Activated B cell treated with CpG ODN at 0.5 μM for 24 hours (primary cell): ENCODE results near the gene ABCD1. TPM values are rescaled to one million over a fixed set of nuclear protein-coding genes. Genes with fewer than 3 reads are reported as not detected.
"Not testable (repeated sequence)": the region's sequence is repeated elsewhere in the genome, so short reads cannot be mapped to it uniquely, and the experiment has no call there.

ENCODE experiments used
- ATAC-seq: fragments of 200-7000 bp; cut with Tn5 transposase; one replicate; pipeline ENCODE4 v1.10.0; 2021; ENCODE audit warnings: low read depth, mild to moderate bottlenecking, moderate library complexity
- CTCF ChIA-PET: fragments of 350-600 bp; sonication (Branson Sonifier 250); formaldehyde crosslinking; loops from one replicate; lab custom pipeline; 2021; ENCODE audit warnings: antibody characterized with exemption; lab: Charles Lee
- POLR2A ChIA-PET: fragments of 350-600 bp; sonication (Branson Sonifier 250); formaldehyde crosslinking; loops from one replicate; lab custom pipeline; 2021; ENCODE audit warnings: antibody characterized with exemption; lab: Charles Lee
- DNase-seq: peaks from one replicate; pipeline ENCODE4 v3.0.0; 2022
- H3K27ac Mint-ChIP-seq: one replicate; pipeline ENCODE4 v1.8.0; 2020; ENCODE audit warnings: mixed read lengths
- H3K27me3 Mint-ChIP-seq: one replicate; pipeline ENCODE4 v1.8.0; 2021; ENCODE audit warnings: mixed read lengths
- H3K36me3 Mint-ChIP-seq: one replicate; pipeline ENCODE4 v1.8.0; 2021; ENCODE audit warnings: low read depth, mixed read lengths
- H3K4me1 Mint-ChIP-seq: one replicate; pipeline ENCODE4 v1.8.0; 2021; ENCODE audit warnings: mixed read lengths
- H3K4me3 Mint-ChIP-seq: one replicate; pipeline ENCODE4 v1.8.0; 2020; ENCODE audit warnings: mild to moderate bottlenecking, mixed read lengths
- H3K9me3 Mint-ChIP-seq: one replicate; pipeline ENCODE4 v1.8.0; 2020; ENCODE audit warnings: mixed read lengths
- CTCF ChIP-seq: fragments of 200-600 bp; IDR thresholded peaks from one replicate; pipeline ENCODE4 v1.8.0; 2022; ENCODE audit warnings: antibody characterized with exemption, mild to moderate bottlenecking
- intact Hi-C: fragments of 100-400 bp; cut with micrococcal nuclease; formaldehyde crosslinking; loops from one replicate; pipeline ENCODE4 v1.15.1; 2024
- total RNA-seq: library from RNA; stranded (reverse); gene quantifications from 2 replicates; pipeline ENCODE4 v1.2.3, GENCODE V29; 2022

Gene ABCD1
- total RNA-seq, 1 donor from 2014 or later, result 2.8 TPM

DNA sequence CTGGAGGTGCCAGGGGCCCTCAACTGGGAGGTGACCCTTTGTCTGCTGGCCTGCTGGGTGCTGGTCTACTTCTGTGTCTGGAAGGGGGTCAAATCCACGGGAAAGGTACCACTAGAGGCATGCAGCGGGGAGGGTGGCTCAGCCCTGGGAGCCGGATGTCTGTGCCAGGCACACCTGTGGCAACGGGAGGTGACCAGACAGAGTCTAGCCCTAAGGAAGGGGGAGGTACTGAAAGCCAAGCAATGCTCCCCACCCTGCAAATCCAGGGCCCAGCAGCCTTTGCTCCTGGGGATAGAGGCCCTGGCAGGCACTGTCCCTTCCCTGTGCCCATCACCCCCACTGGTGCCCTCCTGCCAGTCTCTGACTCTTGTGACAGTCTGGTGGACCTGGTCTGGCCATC lies 32.7 kb upstream of the ABCD1 start:
- Mint-ChIP-seq H3K9me3 (no peaks in the 10 kb centered on the region), H3K4me3 (no peak overlapping the region), H3K4me1 (no peaks in the 10 kb centered on the region), H3K36me3 (peaks cover 13% of the 10 kb centered on the region), H3K27me3 (peaks cover 3% of the 10 kb centered on the region), H3K27ac (no peak overlapping the region)
- CTCF ChIA-PET, result no interaction called here
- no peak for DNase-seq
- intact Hi-C loops, result no loop called here
- no peak for ATAC-seq
- no peak for TF ChIP-seq CTCF
- POLR2A ChIA-PET, result no interaction called here

GRCh38 chrX:153692611-153693156 lies 32.0 kb upstream of the ABCD1 start:
- no peak for TF ChIP-seq CTCF
- H3K36me3 Mint-ChIP-seq, result peaks cover 20% of the 10 kb centered on the region
- H3K4me3 Mint-ChIP-seq, result no peak overlapping the region
- H3K27me3 Mint-ChIP-seq, result peaks cover 3% of the 10 kb centered on the region
- no peaks in the 10 kb centered on the region for H3K4me1 Mint-ChIP-seq
- intact Hi-C loops, result no loop called here
- no peaks in the 10 kb centered on the region for H3K9me3 Mint-ChIP-seq
- DNase-seq, result no peak
- ChIA-PET CTCF (no interaction called here), POLR2A (no interaction called here)
- ATAC-seq, result no peak
- no peak overlapping the region for H3K27ac Mint-ChIP-seq

GRCh38 chrX:153693216-153694086 lies 31.2 kb upstream of the ABCD1 start:
- ChIA-PET POLR2A (no interaction called here), CTCF (no interaction called here)
- DNase-seq (no peak), ATAC-seq (no peak)
- Mint-ChIP-seq H3K27ac (no peak overlapping the region), H3K4me3 (no peak overlapping the region), H3K27me3 (peaks cover 3% of the 10 kb centered on the region), H3K9me3 (no peaks in the 10 kb centered on the region), H3K4me1 (no peaks in the 10 kb centered on the region), H3K36me3 (peaks cover 27% of the 10 kb centered on the region)
- no peak for TF ChIP-seq CTCF
- intact Hi-C loops, result no loop called here

DNA sequence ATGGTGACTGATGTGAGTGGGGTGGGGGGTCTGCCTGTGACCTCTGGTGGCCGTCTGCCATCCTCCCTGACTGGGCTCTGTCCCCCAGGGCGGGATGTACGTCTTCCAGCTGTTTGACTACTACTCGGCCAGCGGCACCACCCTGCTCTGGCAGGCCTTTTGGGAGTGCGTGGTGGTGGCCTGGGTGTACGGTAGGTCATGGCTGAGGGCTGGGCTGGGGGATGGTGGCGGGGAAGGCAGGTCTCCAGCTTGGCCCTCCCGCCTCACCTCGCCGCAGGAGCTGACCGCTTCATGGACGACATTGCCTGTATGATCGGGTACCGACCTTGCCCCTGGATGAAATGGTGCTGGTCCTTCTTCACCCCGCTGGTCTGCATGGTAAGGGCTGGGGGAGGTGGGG lies 30.4 kb upstream of the ABCD1 start:
- intact Hi-C loops, ATAC-seq, CTCF ChIA-PET, H3K27me3 Mint-ChIP-seq, H3K4me3 Mint-ChIP-seq, H3K4me1 Mint-ChIP-seq, H3K9me3 Mint-ChIP-seq, DNase-seq, POLR2A ChIA-PET, H3K27ac Mint-ChIP-seq: not testable (repeated sequence)
- H3K36me3 Mint-ChIP-seq, result peaks cover 31% of the 10 kb centered on the region

- POLR2A ChIA-PET, result no interaction called here
- no peaks in the 10 kb centered on the region for H3K9me3 Mint-ChIP-seq
- no peak overlapping the region for H3K4me3 Mint-ChIP-seq
- CTCF ChIA-PET, result no interaction called here
- peaks cover 31% of the 10 kb centered on the region for H3K36me3 Mint-ChIP-seq
- H3K4me1 Mint-ChIP-seq, result no peaks in the 10 kb centered on the region
- no peak overlapping the region for H3K27ac Mint-ChIP-seq
- no peak for TF ChIP-seq CTCF
- peaks cover 1% of the 10 kb centered on the region for H3K27me3 Mint-ChIP-seq
- intact Hi-C loops, result no loop called here
- no peak for ATAC-seq
- DNase-seq, result no peak
Measured at GRCh38 chrX:153694687-153695270, 29.9 kb upstream of the ABCD1 start.
